ENCODE results near the gene ALK. TPM values are rescaled to one million over a fixed set of nuclear protein-coding genes. Genes with fewer than 3 reads are reported as not detected.

The ALK gene
- total RNA-seq, 1 experiment from 2014 or later: not detected

- Histone ChIP-seq H4K5ac (ENCODE audit: insufficient read length, low read depth, low read length) (no peak overlapping the region), H2AFZ (ENCODE audit: low read length) (no peak overlapping the region), H2BK15ac (ENCODE audit: low read depth, low read length) (no peak overlapping the region), H2BK120ac (ENCODE audit: low read depth, low read length, poor library complexity, severe bottlenecking) (no peak overlapping the region), H2AK5ac (ENCODE audit: insufficient read length, low read length) (no peak overlapping the region), H3K27ac (ENCODE audit: insufficient read length, low read depth, low read length) (no peak overlapping the region), H4K91ac (ENCODE audit: insufficient read length, low read depth, low read length) (no peak overlapping the region), H2BK5ac (ENCODE audit: insufficient read length, low read length) (no peak overlapping the region), H3K27me3 (ENCODE audit: insufficient read depth, low read length) (no peaks in the 10 kb centered on the region), H3K79me1 (ENCODE audit: insufficient read depth, low read depth, low read length, poor library complexity, severe bottlenecking) (no peaks in the 10 kb centered on the region), H3K23me2 (ENCODE audit: insufficient read length, low read depth, low read length, poor library complexity, severe bottlenecking) (peaks cover 4% of the 10 kb centered on the region), H3K79me2 (ENCODE audit: insufficient read depth, low read length) (no peaks in the 10 kb centered on the region), H3K14ac (ENCODE audit: insufficient read depth, low read length) (no peak overlapping the region), H2BK20ac (ENCODE audit: low read depth, low read length, poor library complexity, severe bottlenecking) (no peak overlapping the region), H3K4ac (ENCODE audit: low read depth, low read length) (no peak overlapping the region), H3T11ph (ENCODE audit: low read length) (no peak overlapping the region), H3K4me2 (ENCODE audit: insufficient read depth, insufficient read length, low read length) (no peak overlapping the region), H4K20me1 (ENCODE audit: control insufficient read depth, insufficient read depth, insufficient read length) (no peaks in the 10 kb centered on the region), H4K8ac (replicated peaks; ENCODE audit: insufficient read length, low read depth, low read length) (no peak overlapping the region), H3K56ac (ENCODE audit: insufficient read length, low read depth, low read length) (no peak overlapping the region), H3K9ac (ENCODE audit: extremely low read depth, insufficient read length, low read length) (no peak overlapping the region), H3K18ac (ENCODE audit: insufficient read length, low read depth, low read length) (no peak overlapping the region), H3K4me1 (ENCODE audit: insufficient read depth, low read length) (no peaks in the 10 kb centered on the region), H2BK12ac (ENCODE audit: insufficient read length, low read depth, low read length) (no peak overlapping the region), H3K9me3 (ENCODE audit: control insufficient read depth, low read depth, low read length) (no peaks in the 10 kb centered on the region), H3K23ac (ENCODE audit: insufficient read length, low read depth, low read length) (no peak overlapping the region)
- Mint-ChIP-seq H3K36me3 (ENCODE audit: insufficient read depth in 1 of 3, low read depth in 3 of 3) (no peaks in the 10 kb centered on the region), H3K27ac (no peak overlapping the region), H3K4me1 (peaks cover 0 to 2% of the 10 kb centered on the region in 2 experiments; a peak in 3 of 4 replicates), H3K9me3 (no peaks in the 10 kb centered on the region; a peak in 1 of 5 replicates), H3K4me3 (no peak overlapping the region), H3K27me3 (ENCODE audit: low read depth) (peaks cover 9% of the 10 kb centered on the region)
- TF ChIP-seq, protein P1, sequence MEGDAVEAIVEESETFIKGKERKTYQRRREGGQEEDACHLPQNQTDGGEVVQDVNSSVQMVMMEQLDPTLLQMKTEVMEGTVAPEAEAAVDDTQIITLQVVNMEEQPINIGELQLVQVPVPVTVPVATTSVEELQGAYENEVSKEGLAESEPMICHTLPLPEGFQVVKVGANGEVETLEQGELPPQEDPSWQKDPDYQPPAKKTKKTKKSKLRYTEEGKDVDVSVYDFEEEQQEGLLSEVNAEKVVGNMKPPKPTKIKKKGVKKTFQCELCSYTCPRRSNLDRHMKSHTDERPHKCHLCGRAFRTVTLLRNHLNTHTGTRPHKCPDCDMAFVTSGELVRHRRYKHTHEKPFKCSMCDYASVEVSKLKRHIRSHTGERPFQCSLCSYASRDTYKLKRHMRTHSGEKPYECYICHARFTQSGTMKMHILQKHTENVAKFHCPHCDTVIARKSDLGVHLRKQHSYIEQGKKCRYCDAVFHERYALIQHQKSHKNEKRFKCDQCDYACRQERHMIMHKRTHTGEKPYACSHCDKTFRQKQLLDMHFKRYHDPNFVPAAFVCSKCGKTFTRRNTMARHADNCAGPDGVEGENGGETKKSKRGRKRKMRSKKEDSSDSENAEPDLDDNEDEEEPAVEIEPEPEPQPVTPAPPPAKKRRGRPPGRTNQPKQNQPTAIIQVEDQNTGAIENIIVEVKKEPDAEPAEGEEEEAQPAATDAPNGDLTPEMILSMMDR (conservative IDR thresholded peaks at IDR 0.05): no peak
- WGBS (ENCODE audit: extremely low coverage, insufficient read length, low lambda C conversion rate): no CpG with 5 or more reads among the region's 6 CpGs
- no peak for DNase-seq
Measured at GRCh38 chr2:29241955-29242565, 679.3 kb downstream of the ALK start.
